Nephron progenitor cell (in vitro differentiated cells): Measurements from ENCODE around the gene TMEM217.

ENCODE experiments used
- DNase-seq: peaks from one replicate; pipeline ENCODE4 v3.0.0; 2021
- H3K27ac Mint-ChIP-seq: 2 replicates; pipeline ENCODE4 v1.8.0; 2021; ENCODE audit warnings: mild to moderate bottlenecking, moderate library complexity, mixed read lengths
- H3K27me3 Mint-ChIP-seq: 2 replicates; pipeline ENCODE4 v1.8.0; 2021; ENCODE audit warnings: mild to moderate bottlenecking, low read depth, mixed read lengths; ENCODE audit not compliant: poor library complexity
- H3K36me3 Mint-ChIP-seq: 2 replicates; pipeline ENCODE4 v1.8.0; 2021; ENCODE audit warnings: low read depth, mixed read lengths
- H3K4me1 Mint-ChIP-seq: 2 replicates; pipeline ENCODE4 v1.8.0; 2021; ENCODE audit warnings: mixed read lengths
- H3K4me3 Mint-ChIP-seq: 2 replicates; pipeline ENCODE4 v1.8.0; 2021; ENCODE audit warnings: mild to moderate bottlenecking, moderate library complexity, mixed read lengths
- H3K9me3 Mint-ChIP-seq: 2 replicates; pipeline ENCODE4 v1.8.0; 2021; ENCODE audit warnings: mild to moderate bottlenecking, moderate library complexity, mixed read lengths
- CTCF ChIP-seq: fragments of 200-600 bp; sonication (generic); IDR thresholded peaks from 2 replicates; pipeline ENCODE4 v1.5.0; 2021; ENCODE audit warnings: antibody characterized with exemption

TMEM217 gene

DNA sequence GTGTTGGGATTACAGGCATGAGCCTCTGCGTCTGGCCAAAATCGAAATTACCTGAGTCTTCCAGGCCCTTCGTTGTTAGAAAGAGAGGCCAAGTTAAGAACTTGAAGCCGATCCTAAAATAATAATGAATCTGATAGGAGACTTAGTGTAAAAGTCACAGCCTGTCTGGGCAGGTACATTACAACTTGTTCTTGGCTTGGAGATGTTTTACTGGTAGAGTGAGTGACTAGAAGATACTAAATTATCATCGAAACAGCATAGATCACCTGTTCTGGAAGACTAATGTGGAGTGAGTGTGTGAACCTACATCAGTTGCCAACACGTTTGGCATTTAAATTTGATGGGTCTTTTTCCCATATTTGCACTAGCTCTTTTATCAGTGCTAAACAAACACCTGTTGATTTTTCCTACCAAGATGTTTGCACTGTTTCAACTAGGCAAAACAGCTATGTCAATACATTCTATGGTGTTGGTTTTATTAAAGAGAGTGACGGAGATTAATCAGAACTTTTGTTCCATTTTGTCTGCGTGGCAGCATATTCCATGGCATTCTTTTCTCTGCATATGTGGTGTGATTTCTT is 4.6 kb upstream of the TMEM217 start:
- peaks cover under 1% of the 10 kb centered on the region for H3K27me3 Mint-ChIP-seq
- peaks cover 30% of the 10 kb centered on the region for H3K4me1 Mint-ChIP-seq
- H3K36me3 Mint-ChIP-seq, result no peaks in the 10 kb centered on the region
- H3K27ac Mint-ChIP-seq, result no peak overlapping the region
- no peaks in the 10 kb centered on the region for H3K9me3 Mint-ChIP-seq
- DNase-seq, result no peak
- TF ChIP-seq CTCF, result no peak
- H3K4me3 Mint-ChIP-seq, result no peak overlapping the region

- no peak for DNase-seq
- Mint-ChIP-seq H3K9me3 (no peaks in the 10 kb centered on the region), H3K4me3 (no peak overlapping the region), H3K4me1 (peaks cover 34% of the 10 kb centered on the region), H3K36me3 (no peaks in the 10 kb centered on the region), H3K27ac (no peak overlapping the region), H3K27me3 (peaks cover 8% of the 10 kb centered on the region)
- TF ChIP-seq CTCF, result no peak
Observed at GRCh38 chr6:37261198-37261597, 3.3 kb upstream of the TMEM217 start.

GRCh38 chr6:37260444-37260843 is 2.5 kb upstream of the TMEM217 start:
- Mint-ChIP-seq H3K9me3 (no peaks in the 10 kb centered on the region), H3K27ac (no peak overlapping the region), H3K27me3 (peaks cover 14% of the 10 kb centered on the region), H3K36me3 (no peaks in the 10 kb centered on the region), H3K4me1 (peaks cover 32% of the 10 kb centered on the region), H3K4me3 (no peak overlapping the region)
- TF ChIP-seq CTCF, result no peak
- DNase-seq, result no peak

- Mint-ChIP-seq H3K4me1 (peaks cover 30% of the 10 kb centered on the region), H3K9me3 (no peaks in the 10 kb centered on the region), H3K4me3 (no peak overlapping the region), H3K27me3 (peaks cover 18% of the 10 kb centered on the region), H3K27ac (no peak overlapping the region), H3K36me3 (no peaks in the 10 kb centered on the region)
- TF ChIP-seq CTCF, result no peak
- no peak for DNase-seq
Observed at GRCh38 chr6:37260040-37260439, 2.1 kb upstream of the TMEM217 start.

- no peaks in the 10 kb centered on the region for H3K9me3 Mint-ChIP-seq
- peak overlapping the region; percentile 63 for H3K4me3 Mint-ChIP-seq
- peaks cover 18% of the 10 kb centered on the region for H3K27me3 Mint-ChIP-seq
- no peak for DNase-seq
- H3K4me1 Mint-ChIP-seq, result peaks cover 35% of the 10 kb centered on the region
- no peak overlapping the region for H3K27ac Mint-ChIP-seq
- no peak for TF ChIP-seq CTCF
- no peaks in the 10 kb centered on the region for H3K36me3 Mint-ChIP-seq
Observed at GRCh38 chr6:37259191-37259590, 1.2 kb upstream of the TMEM217 start.

DNA sequence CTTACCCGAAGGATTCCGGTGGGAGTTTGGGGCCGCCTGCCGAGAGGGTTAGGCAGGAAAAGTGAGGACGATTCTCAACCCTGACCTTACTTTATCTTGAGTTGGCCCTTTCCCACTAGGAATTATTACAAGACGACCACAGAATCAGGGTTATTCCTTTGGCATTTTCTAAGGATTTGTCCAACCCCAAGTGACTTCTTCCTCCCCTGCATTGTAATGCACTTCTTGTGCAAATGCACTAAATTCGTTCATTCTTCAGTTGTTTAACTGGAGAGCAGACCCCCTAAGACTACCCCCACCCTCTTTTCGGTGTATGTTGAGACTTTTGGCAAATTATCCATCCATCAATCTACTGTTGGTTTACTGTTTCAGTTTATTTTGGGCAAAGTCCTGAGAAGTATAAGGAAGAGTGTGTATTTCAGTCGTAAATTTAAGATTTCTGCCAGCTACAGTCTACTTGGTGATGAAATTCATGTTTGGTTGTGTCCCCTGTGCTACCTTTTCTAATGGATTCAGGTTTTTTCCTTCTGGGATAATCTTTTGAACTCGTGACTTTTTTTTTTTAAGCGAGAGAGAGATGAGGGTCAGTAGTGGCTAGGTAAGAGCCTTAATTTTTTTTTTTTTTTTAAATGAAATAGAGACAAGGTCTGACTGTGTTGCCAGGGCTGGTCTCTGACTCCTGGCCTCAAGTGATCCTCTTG is 611 bp upstream of the TMEM217 start:
- Mint-ChIP-seq H3K36me3 (no peaks in the 10 kb centered on the region), H3K9me3 (no peaks in the 10 kb centered on the region), H3K27me3 (peaks cover 18% of the 10 kb centered on the region), H3K4me1 (peaks cover 35% of the 10 kb centered on the region), H3K4me3 (peak overlapping the region; percentile 99), H3K27ac (no peak overlapping the region)
- TF ChIP-seq CTCF, result no peak
- DNase-seq, result no peak
